Right atrium auricular region (tissue), 2 donors: Measurements from ENCODE around the gene NFAT5. TPM values are rescaled to one million over a fixed set of nuclear protein-coding genes. Genes with fewer than 3 reads are reported as not detected.

Source experiments
- DNase-seq: peaks from one replicate; pipeline ENCODE4 v3.0.0-alpha.2; 2019; ENCODE audit warnings: low spot score
- H3K27ac ChIP-seq, 2 donors: fragments of 200-600 bp; sonication (generic); 1 replicate in 1 of 2; 2 replicates in 1 of 2; pipeline ENCODE4 v1.5.1; 2016 to 2019
- H3K27me3 ChIP-seq, 2 donors: fragments of 200-600 bp; sonication (generic); one replicate each; pipeline versions ENCODE4 v1.5.1 to v1.6.0; 2017 to 2019
- H3K36me3 ChIP-seq: fragments of 200-600 bp; sonication (generic); one replicate; pipeline ENCODE4 v1.5.1; 2016
- H3K4me1 ChIP-seq, 2 donors: fragments of 200-600 bp; sonication (generic); one replicate each; pipeline versions ENCODE4 v1.5.1 to v1.6.0; 2017 to 2019
- H3K4me3 ChIP-seq, 2 donors: fragments of 200-600 bp; sonication (generic); 1 replicate in 1 of 2; 2 replicates in 1 of 2; pipeline ENCODE4 v1.5.1; 2017 to 2019; ENCODE audit warnings: mild to moderate bottlenecking in 1 of 2, moderate library complexity in 1 of 2
- H3K9me3 ChIP-seq, 2 donors: fragments of 200-600 bp; sonication (generic); one replicate each; pipeline ENCODE4 v1.5.1; 2019
- total RNA-seq, 2 donors: library from RNA; depleted of rRNA; stranded (reverse); fragments of >200 nt; gene quantifications; one replicate each; pipeline ENCODE4 v1.1.0, GENCODE V29; 2016
- TF ChIP-seq, protein P1 (sequence below), 2 donors: fragments of 200-600 bp; sonication (generic); IDR thresholded peaks; one replicate each; pipeline ENCODE4 v1.5.1; 2019; ENCODE audit warnings: antibody characterized with exemption in 2 of 2

NFAT5 gene
- total RNA-seq, 2 donors from 2014 or later: 16.4 to 22.6 TPM

DNA sequence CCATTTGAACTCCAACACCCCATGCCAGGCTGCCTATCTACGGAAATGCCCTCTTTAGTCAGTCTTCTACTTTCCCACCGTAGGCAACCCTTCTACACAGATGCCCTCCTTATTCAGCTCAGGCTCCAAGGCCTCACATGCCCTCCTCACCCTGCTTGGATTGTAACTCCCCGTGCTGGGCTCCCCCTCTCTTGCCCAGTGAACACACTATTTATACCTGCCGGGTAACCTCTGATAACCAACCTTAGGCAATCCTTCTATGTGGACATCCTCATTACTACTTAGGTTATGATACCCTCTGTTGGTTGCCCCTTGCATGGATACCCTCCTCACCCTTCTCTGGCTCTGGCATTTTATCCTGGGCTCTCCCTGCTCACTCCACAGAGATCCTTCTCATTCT, 50.3 kb downstream of the NFAT5 start:
- H3K27me3 ChIP-seq: no peaks in the 10 kb centered on the region
- H3K4me1 ChIP-seq: peaks cover 0 to 50% of the 10 kb centered on the region in 2 donors
- H3K4me3 ChIP-seq: no peak overlapping the region
- H3K36me3 ChIP-seq: no peaks in the 10 kb centered on the region
- H3K27ac ChIP-seq: no peak overlapping the region
- no peak for DNase-seq
- TF ChIP-seq, protein P1, sequence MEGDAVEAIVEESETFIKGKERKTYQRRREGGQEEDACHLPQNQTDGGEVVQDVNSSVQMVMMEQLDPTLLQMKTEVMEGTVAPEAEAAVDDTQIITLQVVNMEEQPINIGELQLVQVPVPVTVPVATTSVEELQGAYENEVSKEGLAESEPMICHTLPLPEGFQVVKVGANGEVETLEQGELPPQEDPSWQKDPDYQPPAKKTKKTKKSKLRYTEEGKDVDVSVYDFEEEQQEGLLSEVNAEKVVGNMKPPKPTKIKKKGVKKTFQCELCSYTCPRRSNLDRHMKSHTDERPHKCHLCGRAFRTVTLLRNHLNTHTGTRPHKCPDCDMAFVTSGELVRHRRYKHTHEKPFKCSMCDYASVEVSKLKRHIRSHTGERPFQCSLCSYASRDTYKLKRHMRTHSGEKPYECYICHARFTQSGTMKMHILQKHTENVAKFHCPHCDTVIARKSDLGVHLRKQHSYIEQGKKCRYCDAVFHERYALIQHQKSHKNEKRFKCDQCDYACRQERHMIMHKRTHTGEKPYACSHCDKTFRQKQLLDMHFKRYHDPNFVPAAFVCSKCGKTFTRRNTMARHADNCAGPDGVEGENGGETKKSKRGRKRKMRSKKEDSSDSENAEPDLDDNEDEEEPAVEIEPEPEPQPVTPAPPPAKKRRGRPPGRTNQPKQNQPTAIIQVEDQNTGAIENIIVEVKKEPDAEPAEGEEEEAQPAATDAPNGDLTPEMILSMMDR (IDR thresholded peaks at IDR 0.05): no peak
- no peaks in the 10 kb centered on the region for H3K9me3 ChIP-seq

DNA sequence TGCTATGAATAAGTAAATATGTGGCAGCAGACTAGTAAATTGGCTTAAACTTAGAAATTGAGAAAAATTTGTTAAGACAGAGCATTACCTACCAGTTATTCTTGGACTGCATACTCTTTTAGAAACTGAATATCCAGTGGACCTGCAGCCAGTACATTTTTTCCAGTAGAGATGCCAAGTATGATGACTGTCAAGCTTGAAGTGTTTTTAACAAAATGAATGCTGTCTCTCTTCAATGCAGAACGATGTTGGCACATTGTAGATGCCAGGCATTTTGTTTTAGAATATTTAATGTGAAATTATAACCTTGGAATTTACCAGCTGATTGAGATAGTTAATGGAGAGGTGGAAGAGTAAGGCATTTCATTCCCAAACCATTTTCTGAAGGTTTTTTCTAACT, 52.5 kb downstream of the NFAT5 start:
- Histone ChIP-seq H3K36me3 (no peaks in the 10 kb centered on the region), H3K4me1 (peaks cover 0 to 31% of the 10 kb centered on the region in 2 donors), H3K4me3 (no peak overlapping the region), H3K9me3 (no peaks in the 10 kb centered on the region), H3K27me3 (no peaks in the 10 kb centered on the region), H3K27ac (peak overlapping the region; percentile 46 to 63)
- TF ChIP-seq, protein P1 (IDR thresholded peaks at IDR 0.05): no peak
- no peak for DNase-seq

DNA sequence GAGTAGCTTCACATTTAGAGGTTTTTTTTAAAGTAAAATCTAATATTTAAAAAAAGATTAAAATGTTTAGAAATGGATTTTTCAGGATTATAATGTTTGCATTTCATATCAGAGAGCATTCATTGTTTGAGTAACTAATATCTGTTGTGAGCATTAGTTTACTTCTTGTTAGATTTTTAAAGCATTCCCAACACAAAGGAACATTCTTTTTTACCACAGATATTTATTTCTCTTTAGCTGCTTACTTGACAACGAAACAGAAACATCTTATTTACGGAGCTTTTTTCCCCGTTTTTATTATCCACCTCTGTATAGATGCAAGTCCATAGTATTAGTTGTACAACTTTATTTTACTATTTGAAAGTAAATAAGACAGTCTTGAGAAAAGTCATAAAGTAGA, 53.0 kb downstream of the NFAT5 start:
- peak overlapping the region; percentile 46 to 63 for H3K27ac ChIP-seq
- peaks cover 0 to 27% of the 10 kb centered on the region in 2 donors for H3K4me1 ChIP-seq
- TF ChIP-seq, protein P1 (IDR thresholded peaks at IDR 0.05): no peak
- DNase-seq: no peak
- H3K36me3 ChIP-seq: no peaks in the 10 kb centered on the region
- H3K4me3 ChIP-seq: no peak overlapping the region
- H3K9me3 ChIP-seq: no peaks in the 10 kb centered on the region
- no peaks in the 10 kb centered on the region for H3K27me3 ChIP-seq

DNA sequence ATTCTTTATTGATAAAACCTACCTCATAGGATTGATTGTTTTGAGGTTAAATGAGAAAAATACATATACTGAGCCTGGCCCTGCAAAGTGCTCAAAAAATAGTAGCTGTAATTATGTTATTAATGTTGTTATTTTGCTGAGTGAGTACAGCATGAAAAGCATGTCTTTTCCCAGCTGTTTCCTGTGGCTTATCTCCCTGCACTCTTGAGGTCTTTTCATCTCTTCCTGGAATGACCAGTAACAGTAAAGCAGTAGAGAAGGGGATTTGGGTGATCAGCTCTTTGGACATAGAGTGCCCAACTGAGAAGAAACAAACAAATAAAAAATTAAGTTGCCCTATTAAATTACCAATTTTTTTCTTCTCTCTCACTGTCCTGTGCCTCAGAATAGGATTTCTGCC, 53.7 kb downstream of the NFAT5 start:
- Histone ChIP-seq H3K4me3 (no peak overlapping the region), H3K27ac (peak overlapping the region in 1 of 2 donors; percentile 63), H3K36me3 (no peaks in the 10 kb centered on the region), H3K27me3 (no peaks in the 10 kb centered on the region), H3K4me1 (peaks cover 0 to 23% of the 10 kb centered on the region in 2 donors), H3K9me3 (no peaks in the 10 kb centered on the region)
- no peak for DNase-seq
- TF ChIP-seq, protein P1 (IDR thresholded peaks at IDR 0.05): no peak

DNA sequence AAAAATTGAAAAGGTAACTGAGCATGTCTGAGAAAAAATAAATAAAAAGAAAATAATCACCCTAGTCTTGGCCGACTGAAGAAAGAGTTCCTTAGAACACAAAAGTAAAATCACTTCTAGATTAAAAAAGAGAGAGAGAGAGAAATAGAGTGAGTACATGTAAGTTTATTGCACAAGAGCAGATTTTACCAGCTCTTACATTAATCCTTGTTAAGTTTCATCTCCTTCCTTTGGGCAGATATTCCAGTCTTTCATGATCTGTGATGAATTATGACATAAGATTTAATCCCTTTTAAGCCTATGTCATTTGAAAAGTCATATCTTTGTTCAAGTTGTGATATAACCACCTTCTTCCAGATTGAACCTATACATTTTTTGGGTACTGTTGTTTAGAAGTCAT, 54.8 kb downstream of the NFAT5 start:
- peaks cover 0 to 23% of the 10 kb centered on the region in 2 donors for H3K4me1 ChIP-seq
- no peak for DNase-seq

DNA sequence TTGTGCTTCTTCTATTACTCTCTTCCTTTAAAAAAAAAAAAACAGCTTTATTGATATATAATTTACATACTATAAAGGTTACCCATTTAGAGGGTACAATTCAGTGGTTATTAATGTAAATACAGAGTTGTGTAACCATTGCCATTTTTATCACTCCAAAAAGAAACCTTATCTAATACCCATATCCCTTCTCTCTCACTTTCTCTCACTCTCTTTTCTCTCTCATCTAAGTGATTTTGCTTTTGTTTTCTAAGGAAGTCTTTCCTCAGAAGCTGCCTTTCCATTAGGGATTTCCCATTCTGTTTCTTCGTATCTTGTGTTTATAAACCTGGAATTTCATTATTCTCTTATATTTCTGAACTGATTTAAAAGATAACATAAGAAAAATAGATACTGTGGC, 55.5 kb downstream of the NFAT5 start:
- no peaks in the 10 kb centered on the region for H3K36me3 ChIP-seq
- no peak for DNase-seq
- peaks cover 0 to 23% of the 10 kb centered on the region in 2 donors for H3K4me1 ChIP-seq

More for the DNA sequence above, 54.8 kb downstream of the NFAT5 start:
- Histone ChIP-seq H3K9me3 (no peaks in the 10 kb centered on the region), H3K4me3 (no peak overlapping the region), H3K27me3 (no peaks in the 10 kb centered on the region), H3K27ac (peak overlapping the region in 1 of 2 donors; percentile 20), H3K36me3 (no peaks in the 10 kb centered on the region)
- TF ChIP-seq, protein P1 (IDR thresholded peaks at IDR 0.05): no peak

More for the DNA sequence above, 55.5 kb downstream of the NFAT5 start:
- no peak overlapping the region for H3K4me3 ChIP-seq
- TF ChIP-seq, protein P1 (IDR thresholded peaks at IDR 0.05): no peak
- no peak overlapping the region for H3K27ac ChIP-seq
- H3K9me3 ChIP-seq: no peaks in the 10 kb centered on the region
- H3K27me3 ChIP-seq: no peaks in the 10 kb centered on the region
